Neural progenitor cell (in vitro differentiated cells): ENCODE measurements around the gene CD99.

Source experiments
- EZH2 ChIP-seq: fragments of 200-600 bp; sonication (generic); IDR thresholded peaks from 2 replicates; pipeline ENCODE4 v1.6.1; 2017; ENCODE audit warnings: antibody characterized with exemption, mild to moderate bottlenecking, moderate library complexity
- TF ChIP-seq, protein P1 (sequence below): fragments of 200-600 bp; sonication (generic); IDR thresholded peaks from 2 replicates; pipeline ENCODE4 v1.5.1; 2017; ENCODE audit warnings: antibody characterized with exemption, mild to moderate bottlenecking

DNA sequence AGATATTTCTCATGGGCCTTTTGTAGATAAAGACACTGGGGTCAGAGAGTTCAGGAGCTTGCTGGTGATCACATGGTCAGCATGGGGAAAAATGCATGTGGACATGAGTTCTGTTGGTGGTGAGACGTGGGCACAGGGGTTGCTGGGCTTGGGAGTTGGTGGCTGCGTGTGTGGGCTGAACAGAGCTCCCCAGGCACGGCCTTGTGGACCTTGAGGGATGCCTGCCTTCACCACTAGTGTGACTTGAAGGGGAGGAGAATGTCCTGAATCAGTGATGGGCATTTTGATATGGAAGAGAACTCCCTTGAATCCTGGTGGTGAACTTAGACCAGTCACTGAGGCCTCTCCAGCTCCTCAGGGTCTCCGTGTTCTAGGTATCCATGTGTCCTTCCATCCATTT, 8.9 kb downstream of the CD99 start:
- TF ChIP-seq, protein P1, sequence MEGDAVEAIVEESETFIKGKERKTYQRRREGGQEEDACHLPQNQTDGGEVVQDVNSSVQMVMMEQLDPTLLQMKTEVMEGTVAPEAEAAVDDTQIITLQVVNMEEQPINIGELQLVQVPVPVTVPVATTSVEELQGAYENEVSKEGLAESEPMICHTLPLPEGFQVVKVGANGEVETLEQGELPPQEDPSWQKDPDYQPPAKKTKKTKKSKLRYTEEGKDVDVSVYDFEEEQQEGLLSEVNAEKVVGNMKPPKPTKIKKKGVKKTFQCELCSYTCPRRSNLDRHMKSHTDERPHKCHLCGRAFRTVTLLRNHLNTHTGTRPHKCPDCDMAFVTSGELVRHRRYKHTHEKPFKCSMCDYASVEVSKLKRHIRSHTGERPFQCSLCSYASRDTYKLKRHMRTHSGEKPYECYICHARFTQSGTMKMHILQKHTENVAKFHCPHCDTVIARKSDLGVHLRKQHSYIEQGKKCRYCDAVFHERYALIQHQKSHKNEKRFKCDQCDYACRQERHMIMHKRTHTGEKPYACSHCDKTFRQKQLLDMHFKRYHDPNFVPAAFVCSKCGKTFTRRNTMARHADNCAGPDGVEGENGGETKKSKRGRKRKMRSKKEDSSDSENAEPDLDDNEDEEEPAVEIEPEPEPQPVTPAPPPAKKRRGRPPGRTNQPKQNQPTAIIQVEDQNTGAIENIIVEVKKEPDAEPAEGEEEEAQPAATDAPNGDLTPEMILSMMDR, result no peak
- no peak for TF ChIP-seq EZH2
